Ishikawa (cell line): ENCODE data around the gene HOXB3.
A peak's percentile ranks its signal among the peaks of the same experiment; 100 is the strongest.

ENCODE experiments used
- CEBPB ChIP-seq: IDR thresholded peaks from 2 replicates; pipeline ENCODE4 v1.6.1; 2012
- CREB1 ChIP-seq: IDR thresholded peaks from 2 replicates; pipeline ENCODE4 v1.6.1; 2012; ENCODE audit warnings: low read depth
- EGR1 ChIP-seq: IDR thresholded peaks from 2 replicates; pipeline ENCODE4 v1.6.1; 2012
- EP300 ChIP-seq: IDR thresholded peaks from 2 replicates; pipeline ENCODE4 v1.6.1; 2012; ENCODE audit warnings: borderline replicate concordance
- FOXM1 ChIP-seq: IDR thresholded peaks from 2 replicates; pipeline ENCODE4 v1.6.1; 2012; ENCODE audit warnings: low read depth, borderline replicate concordance
- MAX ChIP-seq: IDR thresholded peaks from 2 replicates; pipeline ENCODE4 v1.6.1; 2012
- NFIC ChIP-seq: IDR thresholded peaks from 2 replicates; pipeline ENCODE4 v1.6.1; 2012
- RAD21 ChIP-seq: IDR thresholded peaks from 2 replicates; pipeline ENCODE4 v1.6.1; 2012; ENCODE audit warnings: low read depth
- TAF1 ChIP-seq: IDR thresholded peaks from 2 replicates; pipeline ENCODE4 v1.6.1; 2012; ENCODE audit warnings: low read depth, mild to moderate bottlenecking
- TCF12 ChIP-seq: IDR thresholded peaks from 2 replicates; pipeline ENCODE4 v1.6.1; 2012; ENCODE audit warnings: low read depth
- TEAD4 ChIP-seq: IDR thresholded peaks from 2 replicates; pipeline ENCODE4 v1.6.1; 2012
- YY1 ChIP-seq: IDR thresholded peaks from 2 replicates; pipeline ENCODE4 v1.6.1; 2012; ENCODE audit warnings: low read depth
- ZBTB7A ChIP-seq: IDR thresholded peaks from 2 replicates; pipeline ENCODE4 v1.6.1; 2012; ENCODE audit warnings: low read depth
- TF ChIP-seq, protein P1 (sequence below): IDR thresholded peaks from 2 replicates; pipeline ENCODE4 v1.6.1; 2012
- TF ChIP-seq, protein P2 (sequence below): IDR thresholded peaks from 2 replicates; pipeline ENCODE4 v1.6.1; 2012; ENCODE audit warnings: low read depth, mild to moderate bottlenecking

Gene HOXB3

GRCh38 chr17:48610282-48611211 is 20.5 kb upstream of the HOXB3 start, which contains the start of gene HOXB7:
Gene HOXB7, minus strand, starts transcription at chr17:48611017. Its CDS starts 99 bp downstream, at chr17:48610918.
- TF ChIP-seq ZBTB7A = peak; percentile 52; the same call in 1 of the 2 replicates
- TF ChIP-seq TAF1 = no peak; the same call in 1 of the 2 replicates
- TF ChIP-seq CREB1 = no peak
- TF ChIP-seq EP300 = peak; percentile 56; the same call in 1 of the 2 replicates
- TF ChIP-seq, protein P1, sequence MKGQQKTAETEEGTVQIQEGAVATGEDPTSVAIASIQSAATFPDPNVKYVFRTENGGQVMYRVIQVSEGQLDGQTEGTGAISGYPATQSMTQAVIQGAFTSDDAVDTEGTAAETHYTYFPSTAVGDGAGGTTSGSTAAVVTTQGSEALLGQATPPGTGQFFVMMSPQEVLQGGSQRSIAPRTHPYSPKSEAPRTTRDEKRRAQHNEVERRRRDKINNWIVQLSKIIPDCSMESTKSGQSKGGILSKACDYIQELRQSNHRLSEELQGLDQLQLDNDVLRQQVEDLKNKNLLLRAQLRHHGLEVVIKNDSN = peak; percentile 98
- TF ChIP-seq FOXM1 = 0 out of 2 replicates have a peak, but pooled peaks have one; percentile 16
- 0 out of 2 replicates have a peak, but pooled peaks have one; percentile 28 for TF ChIP-seq NFIC

DNA sequence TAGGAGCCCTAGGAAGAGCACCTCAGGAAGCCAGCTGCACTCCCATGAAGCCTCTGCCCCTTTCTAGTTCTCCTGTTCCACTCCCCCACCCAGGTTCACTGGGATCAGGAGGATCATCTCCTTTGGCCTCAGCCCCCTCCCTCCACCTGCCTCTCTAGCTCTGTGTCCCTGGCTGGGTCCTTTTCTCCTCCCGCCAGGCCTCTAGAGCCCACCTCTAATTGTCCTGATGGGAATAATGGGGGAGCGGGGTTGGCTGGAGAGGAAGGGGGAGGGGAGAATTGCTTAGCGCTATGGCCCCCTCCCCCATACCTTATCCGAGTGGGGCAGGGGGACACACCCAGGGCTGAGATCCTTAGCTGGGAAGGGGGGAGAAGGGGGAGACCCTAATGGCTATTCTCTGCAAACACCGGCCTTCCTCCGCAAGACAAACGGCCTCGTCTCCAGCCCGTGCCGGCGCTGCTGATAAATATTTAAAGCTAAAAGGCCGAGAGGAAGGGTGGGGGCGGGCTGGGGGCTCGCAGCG is 19.8 kb upstream of the HOXB3 start:
- TF ChIP-seq ZBTB7A = no peak
- no peak for TF ChIP-seq YY1
- no peak for TF ChIP-seq MAX
- no peak for TF ChIP-seq CEBPB
- no peak for TF ChIP-seq NFIC
- TF ChIP-seq EP300 = no peak
- no peak for TF ChIP-seq CREB1

DNA sequence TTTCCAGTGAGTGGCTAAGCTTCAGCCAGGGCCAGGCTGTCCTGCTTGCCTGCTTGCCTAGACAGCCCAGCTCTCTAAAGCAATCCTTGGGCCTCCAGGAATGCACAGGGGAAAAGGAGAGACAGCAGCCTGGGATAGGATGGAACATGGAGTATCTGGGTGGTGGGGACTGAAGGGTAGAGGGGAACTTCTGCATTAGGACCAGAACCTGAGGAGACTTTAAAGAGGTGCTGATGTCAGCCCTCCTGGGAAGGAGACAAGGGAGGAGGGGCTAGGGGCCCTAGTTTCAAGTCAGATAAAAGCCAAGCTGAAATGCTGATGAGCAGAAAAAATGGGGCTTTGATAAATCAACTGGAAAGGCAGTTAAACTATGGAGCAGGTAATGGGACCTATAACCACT is 19.0 kb upstream of the HOXB3 start:
- no peak for TF ChIP-seq EP300
- TF ChIP-seq RAD21 = no peak
- no peak for TF ChIP-seq ZBTB7A
- no peak for TF ChIP-seq NFIC
- TF ChIP-seq, protein P1 = no peak
- no peak for TF ChIP-seq EGR1
- TF ChIP-seq FOXM1 = no peak
- TF ChIP-seq MAX = no peak
- no peak for TF ChIP-seq YY1

GRCh38 chr17:48608494-48608834 is 18.4 kb upstream of the HOXB3 start:
- TF ChIP-seq FOXM1 = no peak

- no peak for TF ChIP-seq CREB1
- no peak for TF ChIP-seq ZBTB7A
- TF ChIP-seq NFIC = no peak
Measured at GRCh38 chr17:48606892-48607614, 17.0 kb upstream of the HOXB3 start.

GRCh38 chr17:48605991-48606891 is 16.2 kb upstream of the HOXB3 start:
- TF ChIP-seq TEAD4 (no peak), EP300 (no peak)

DNA sequence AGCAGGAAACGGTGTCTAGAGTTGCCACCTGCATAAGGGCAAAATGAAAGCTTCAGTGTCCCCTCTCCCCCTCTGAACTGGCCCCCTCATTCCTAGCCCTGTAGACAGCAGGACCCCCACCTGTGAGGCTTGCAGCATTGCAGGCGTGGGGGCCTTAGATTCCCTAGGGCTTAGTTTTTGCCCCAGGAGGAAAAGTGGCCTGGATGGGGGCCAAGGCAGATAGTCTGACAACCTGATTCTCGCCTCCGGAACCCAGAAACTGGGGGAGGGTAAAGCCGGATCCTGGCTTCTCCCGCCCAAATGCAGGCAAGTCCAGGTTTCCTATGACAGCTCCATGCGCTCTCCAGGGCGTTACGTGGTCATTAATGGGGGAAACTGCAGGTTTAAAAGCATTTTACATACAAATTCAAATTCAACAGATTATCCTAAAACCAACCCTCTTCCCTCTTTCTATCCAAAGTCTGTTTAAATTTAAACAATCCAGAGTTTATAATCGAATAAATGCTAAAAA is 15.4 kb upstream of the HOXB3 start:
- TF ChIP-seq TAF1 (no peak; the same call in 1 of the 2 replicates), RAD21 (no peak), EGR1 (no peak), ZBTB7A (0 out of 2 replicates have a peak, but pooled peaks have one; percentile 19), TCF12 (peak; percentile 74), NFIC (peak; percentile 77), MAX (peak; percentile 49; the same call in 1 of the 2 replicates), FOXM1 (peak; percentile 26; the same call in 1 of the 2 replicates), TEAD4 (peak; percentile 43; the same call in 1 of the 2 replicates), CREB1 (no peak), YY1 (no peak), EP300 (peak; percentile 77)
- TF ChIP-seq, protein P1 = no peak
- TF ChIP-seq, protein P2, sequence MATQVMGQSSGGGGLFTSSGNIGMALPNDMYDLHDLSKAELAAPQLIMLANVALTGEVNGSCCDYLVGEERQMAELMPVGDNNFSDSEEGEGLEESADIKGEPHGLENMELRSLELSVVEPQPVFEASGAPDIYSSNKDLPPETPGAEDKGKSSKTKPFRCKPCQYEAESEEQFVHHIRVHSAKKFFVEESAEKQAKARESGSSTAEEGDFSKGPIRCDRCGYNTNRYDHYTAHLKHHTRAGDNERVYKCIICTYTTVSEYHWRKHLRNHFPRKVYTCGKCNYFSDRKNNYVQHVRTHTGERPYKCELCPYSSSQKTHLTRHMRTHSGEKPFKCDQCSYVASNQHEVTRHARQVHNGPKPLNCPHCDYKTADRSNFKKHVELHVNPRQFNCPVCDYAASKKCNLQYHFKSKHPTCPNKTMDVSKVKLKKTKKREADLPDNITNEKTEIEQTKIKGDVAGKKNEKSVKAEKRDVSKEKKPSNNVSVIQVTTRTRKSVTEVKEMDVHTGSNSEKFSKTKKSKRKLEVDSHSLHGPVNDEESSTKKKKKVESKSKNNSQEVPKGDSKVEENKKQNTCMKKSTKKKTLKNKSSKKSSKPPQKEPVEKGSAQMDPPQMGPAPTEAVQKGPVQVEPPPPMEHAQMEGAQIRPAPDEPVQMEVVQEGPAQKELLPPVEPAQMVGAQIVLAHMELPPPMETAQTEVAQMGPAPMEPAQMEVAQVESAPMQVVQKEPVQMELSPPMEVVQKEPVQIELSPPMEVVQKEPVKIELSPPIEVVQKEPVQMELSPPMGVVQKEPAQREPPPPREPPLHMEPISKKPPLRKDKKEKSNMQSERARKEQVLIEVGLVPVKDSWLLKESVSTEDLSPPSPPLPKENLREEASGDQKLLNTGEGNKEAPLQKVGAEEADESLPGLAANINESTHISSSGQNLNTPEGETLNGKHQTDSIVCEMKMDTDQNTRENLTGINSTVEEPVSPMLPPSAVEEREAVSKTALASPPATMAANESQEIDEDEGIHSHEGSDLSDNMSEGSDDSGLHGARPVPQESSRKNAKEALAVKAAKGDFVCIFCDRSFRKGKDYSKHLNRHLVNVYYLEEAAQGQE = no peak
